Osteocyte (in vitro differentiated cells): ENCODE measurements around the gene C11orf86. TPM values are rescaled to one million over a fixed set of nuclear protein-coding genes. Genes with fewer than 3 reads are reported as not detected.

ENCODE experiments used
- DNase-seq: peaks from one replicate; pipeline ENCODE4 v3.0.0; 2021; ENCODE audit warnings: mixed read lengths; ENCODE audit not compliant: unreplicated experiment; ENCODE audit errors: extremely low spot score
- H3K27ac Mint-ChIP-seq: one replicate; pipeline ENCODE4 v1.8.0; 2021; ENCODE audit warnings: mild to moderate bottlenecking, mixed read lengths; ENCODE audit not compliant: unreplicated experiment
- H3K27me3 Mint-ChIP-seq: one replicate; pipeline ENCODE4 v1.8.0; 2021; ENCODE audit warnings: mixed read lengths; ENCODE audit not compliant: unreplicated experiment
- H3K36me3 Mint-ChIP-seq: one replicate; pipeline ENCODE4 v1.8.0; 2021; ENCODE audit warnings: mixed read lengths; ENCODE audit not compliant: unreplicated experiment
- H3K4me1 Mint-ChIP-seq: one replicate; pipeline ENCODE4 v1.8.0; 2021; ENCODE audit warnings: mixed read lengths; ENCODE audit not compliant: unreplicated experiment
- H3K4me3 Mint-ChIP-seq: one replicate; pipeline ENCODE4 v1.8.0; 2021; ENCODE audit warnings: mild to moderate bottlenecking, moderate library complexity, mixed read lengths; ENCODE audit not compliant: unreplicated experiment
- H3K9me3 Mint-ChIP-seq: one replicate; pipeline ENCODE4 v1.8.0; 2021; ENCODE audit warnings: mixed read lengths; ENCODE audit not compliant: unreplicated experiment
- CTCF ChIP-seq: fragments of 200-600 bp; sonication (generic); IDR thresholded peaks from 2 replicates; pipeline ENCODE4 v1.5.0; 2021; ENCODE audit warnings: antibody characterized with exemption, mild to moderate bottlenecking, moderate library complexity
- total RNA-seq: library from RNA; stranded (reverse); gene quantifications from 2 replicates; pipeline ENCODE4 v1.2.1, GENCODE V29; 2021

C11orf86 gene
- total RNA-seq, 1 donor from 2014 or later, result not detected

GRCh38 chr11:66951927-66952337 is 23.2 kb upstream of the C11orf86 start:
- H3K36me3 Mint-ChIP-seq, result peaks cover 8% of the 10 kb centered on the region
- H3K4me3 Mint-ChIP-seq, result peak overlapping the region; percentile 15
- H3K9me3 Mint-ChIP-seq, result no peaks in the 10 kb centered on the region

GRCh38 chr11:66953081-66953833 is 21.8 kb upstream of the C11orf86 start:
- H3K36me3 Mint-ChIP-seq, result peaks cover 4% of the 10 kb centered on the region
- H3K4me1 Mint-ChIP-seq, result peaks cover 56% of the 10 kb centered on the region
- no peaks in the 10 kb centered on the region for H3K9me3 Mint-ChIP-seq
- DNase-seq, result no peak
- H3K27me3 Mint-ChIP-seq, result no peaks in the 10 kb centered on the region
- H3K27ac Mint-ChIP-seq, result peak overlapping the region; percentile 84
- no peak overlapping the region for H3K4me3 Mint-ChIP-seq
- TF ChIP-seq CTCF, result no peak

More at GRCh38 chr11:66951927-66952337, 23.2 kb upstream of the C11orf86 start:
- H3K4me1 Mint-ChIP-seq, result peaks cover 49% of the 10 kb centered on the region
- H3K27ac Mint-ChIP-seq, result peak overlapping the region; percentile 84
- peak; percentile 91 for DNase-seq
- no peak for TF ChIP-seq CTCF
- no peaks in the 10 kb centered on the region for H3K27me3 Mint-ChIP-seq

GRCh38 chr11:66956689-66957290 is 18.3 kb upstream of the C11orf86 start:
- H3K27me3 Mint-ChIP-seq, result no peaks in the 10 kb centered on the region
- peaks cover 4% of the 10 kb centered on the region for H3K36me3 Mint-ChIP-seq
- H3K27ac Mint-ChIP-seq, result peak overlapping the region; percentile 73
- peaks cover 43% of the 10 kb centered on the region for H3K4me1 Mint-ChIP-seq
- DNase-seq, result no peak
- no peaks in the 10 kb centered on the region for H3K9me3 Mint-ChIP-seq
- TF ChIP-seq CTCF, result peak; percentile 25
- peak overlapping the region; percentile 78 for H3K4me3 Mint-ChIP-seq

GRCh38 chr11:66957971-66958231 is 17.2 kb upstream of the C11orf86 start:
- peak overlapping the region; percentile 73 for H3K27ac Mint-ChIP-seq
- no peaks in the 10 kb centered on the region for H3K9me3 Mint-ChIP-seq

More at GRCh38 chr11:66957971-66958231, 17.2 kb upstream of the C11orf86 start:
- peaks cover 32% of the 10 kb centered on the region for H3K4me1 Mint-ChIP-seq
- no peak for DNase-seq
- peak overlapping the region; percentile 78 for H3K4me3 Mint-ChIP-seq
- peaks cover 4% of the 10 kb centered on the region for H3K36me3 Mint-ChIP-seq
- H3K27me3 Mint-ChIP-seq, result no peaks in the 10 kb centered on the region
- no peak for TF ChIP-seq CTCF
